Head of caudate nucleus (tissue), 42 donors: ENCODE data around the gene MIDN.

Source experiments
- DNase-seq, 42 donors: peaks; one replicate each; pipeline versions ENCODE4 v3.0.0 to v3.0.0-alpha.2; 2020 to 2021; ENCODE audit warnings: mixed read lengths in 7 of 42
- intact Hi-C: fragments of 100-400 bp; cut with DNase I; formaldehyde crosslinking; loops from one replicate; pipeline ENCODE4 v1.15.0; 2022

MIDN gene

DNA sequence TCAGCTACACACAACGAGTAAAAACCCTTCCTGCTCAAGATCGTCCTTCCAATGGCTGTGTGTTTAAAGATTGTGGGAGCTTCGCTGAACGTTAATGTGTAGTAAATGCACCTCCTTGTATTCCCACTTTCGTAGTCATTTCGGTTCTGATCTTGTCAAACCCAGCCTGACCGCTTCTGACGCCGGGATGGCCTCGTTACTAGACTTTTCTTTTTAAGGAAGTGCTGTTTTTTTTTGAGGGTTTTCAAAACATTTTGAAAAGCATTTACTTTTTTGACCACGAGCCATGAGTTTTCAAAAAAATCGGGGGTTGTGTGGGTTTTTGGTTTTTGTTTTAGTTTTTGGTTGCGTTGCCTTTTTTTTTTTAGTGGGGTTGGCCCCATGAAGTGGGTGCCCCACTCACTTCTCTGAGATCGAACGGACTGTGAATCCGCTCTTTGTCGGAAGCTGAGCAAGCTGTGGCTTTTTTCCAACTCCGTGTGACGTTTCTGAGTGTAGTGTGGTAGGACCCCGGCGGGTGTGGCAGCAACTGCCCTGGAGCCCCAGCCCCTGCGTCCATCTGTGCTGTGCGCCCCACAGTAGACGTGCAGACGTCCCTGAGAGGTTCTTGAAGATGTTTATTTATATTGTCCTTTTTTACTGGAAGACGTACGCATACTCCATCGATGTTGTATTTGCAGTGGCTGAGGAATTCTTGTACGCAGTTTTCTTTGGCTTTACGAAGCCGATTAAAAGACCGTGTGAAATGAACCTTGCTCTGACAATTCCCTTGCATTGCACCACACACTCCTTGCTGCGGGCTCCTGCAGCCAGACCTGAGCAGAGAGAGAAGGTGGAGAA, 24.3 kb downstream of the MIDN start:
- intact Hi-C loops, result no loop called here
- DNase-seq, result peak in 6 of 42 donors; percentile 34 to 70 (median 54)

DNA sequence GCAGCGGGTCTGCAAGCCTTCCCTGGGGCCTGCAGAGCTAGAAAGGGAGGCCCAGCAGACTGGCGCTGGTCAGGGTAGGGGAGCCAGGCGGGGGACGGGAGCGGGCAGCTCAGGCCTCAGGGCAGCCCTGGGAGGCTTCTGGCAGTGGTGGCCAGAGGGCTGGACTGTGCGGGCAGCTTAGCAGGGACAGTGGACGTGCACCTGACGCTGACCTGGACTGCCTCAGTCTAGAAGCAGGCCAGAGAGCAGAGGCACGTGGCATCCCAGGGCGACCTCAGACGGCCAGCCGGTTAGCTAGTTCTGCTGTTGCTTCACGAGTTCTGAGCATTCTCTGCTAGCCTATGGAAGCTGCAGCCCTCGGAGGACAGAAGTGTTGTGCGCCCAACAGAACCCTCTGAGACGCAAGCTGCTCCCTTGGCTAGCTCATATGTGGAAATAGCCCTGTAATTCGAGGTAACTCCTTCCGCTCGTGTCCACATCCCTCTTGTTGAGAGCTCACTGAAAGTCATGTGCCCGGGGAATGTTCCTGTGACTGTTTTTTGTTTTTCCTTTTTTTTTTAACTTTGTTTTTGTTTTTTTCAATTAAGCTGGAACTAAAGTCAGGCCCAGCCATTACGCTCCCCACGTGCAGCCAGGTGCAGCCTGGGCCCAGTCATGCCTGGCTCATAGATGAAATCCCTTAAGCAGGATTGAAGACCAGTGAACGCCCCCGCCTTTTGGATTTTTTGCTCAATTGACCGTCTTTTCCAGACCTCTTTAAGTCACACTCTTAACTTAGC, 25.1 kb downstream of the MIDN start:
- DNase-seq, result no peak
- intact Hi-C loops, result no loop called here

DNA sequence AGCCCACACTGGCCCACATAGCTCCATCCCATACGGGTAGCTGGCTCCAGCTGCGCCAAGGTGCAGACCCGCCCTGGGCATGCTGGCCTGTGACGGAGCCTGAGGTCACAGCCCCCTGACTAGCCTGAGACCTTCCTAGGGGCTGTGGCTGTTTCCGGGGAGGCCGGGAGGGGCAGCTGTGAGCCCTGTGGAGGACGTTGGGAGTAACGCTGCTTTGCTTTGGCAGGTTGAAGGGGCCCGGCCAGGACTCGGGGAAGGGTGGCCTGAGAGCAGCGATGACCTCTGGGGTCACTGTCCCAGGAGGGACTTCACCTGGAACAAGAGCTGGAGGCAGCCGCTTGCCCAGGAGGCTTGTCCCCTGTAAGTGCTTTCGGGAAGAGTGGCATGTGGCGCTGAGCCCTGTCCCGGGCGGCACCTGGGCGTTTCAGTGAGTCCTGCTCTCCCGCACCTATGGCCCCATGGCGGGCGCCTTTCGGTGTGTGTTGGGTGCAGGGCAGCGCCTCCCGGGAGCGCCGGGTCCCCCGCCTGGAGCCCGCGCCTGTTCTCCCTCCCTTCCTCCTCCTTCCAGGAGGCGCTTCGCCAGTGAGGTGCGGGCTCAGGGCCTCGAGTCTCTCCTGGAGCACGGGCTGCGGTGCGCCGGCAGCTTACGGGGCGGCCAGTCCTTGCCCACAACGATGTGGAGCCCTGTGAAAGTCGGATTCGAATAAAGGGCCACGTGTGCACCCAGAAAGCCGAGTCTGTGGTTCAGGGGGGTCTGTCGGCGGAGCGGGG, 25.9 kb downstream of the MIDN start:
- intact Hi-C loops, result no loop called here
- no peak for DNase-seq

DNA sequence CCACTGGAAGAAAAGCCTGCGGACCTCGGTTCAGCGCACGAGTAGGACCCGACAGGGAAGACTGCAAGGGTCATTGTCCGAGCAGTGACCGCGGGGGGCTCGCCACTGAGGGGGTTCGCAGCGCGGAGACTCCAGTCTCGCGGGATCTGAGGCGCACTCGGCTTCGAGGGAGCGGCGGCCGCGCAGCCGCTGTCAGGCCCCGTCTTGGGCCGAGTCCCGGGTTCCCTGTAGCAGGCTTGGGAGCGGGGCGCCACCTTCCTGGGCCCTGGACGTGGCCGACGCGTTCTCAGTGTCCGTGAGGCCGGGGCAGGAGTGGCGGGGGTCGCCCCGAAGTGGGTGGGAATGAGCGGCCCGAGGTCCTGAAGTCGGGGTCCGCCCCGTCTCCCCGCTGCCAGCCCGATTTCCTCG, 26.5 kb downstream of the MIDN start:
- DNase-seq, result no peak
- intact Hi-C loops, result loop anchor here (5.0 kb wide), 1 partner anchor 87 kb away; no protein-coding TSS in a partner anchor

DNA sequence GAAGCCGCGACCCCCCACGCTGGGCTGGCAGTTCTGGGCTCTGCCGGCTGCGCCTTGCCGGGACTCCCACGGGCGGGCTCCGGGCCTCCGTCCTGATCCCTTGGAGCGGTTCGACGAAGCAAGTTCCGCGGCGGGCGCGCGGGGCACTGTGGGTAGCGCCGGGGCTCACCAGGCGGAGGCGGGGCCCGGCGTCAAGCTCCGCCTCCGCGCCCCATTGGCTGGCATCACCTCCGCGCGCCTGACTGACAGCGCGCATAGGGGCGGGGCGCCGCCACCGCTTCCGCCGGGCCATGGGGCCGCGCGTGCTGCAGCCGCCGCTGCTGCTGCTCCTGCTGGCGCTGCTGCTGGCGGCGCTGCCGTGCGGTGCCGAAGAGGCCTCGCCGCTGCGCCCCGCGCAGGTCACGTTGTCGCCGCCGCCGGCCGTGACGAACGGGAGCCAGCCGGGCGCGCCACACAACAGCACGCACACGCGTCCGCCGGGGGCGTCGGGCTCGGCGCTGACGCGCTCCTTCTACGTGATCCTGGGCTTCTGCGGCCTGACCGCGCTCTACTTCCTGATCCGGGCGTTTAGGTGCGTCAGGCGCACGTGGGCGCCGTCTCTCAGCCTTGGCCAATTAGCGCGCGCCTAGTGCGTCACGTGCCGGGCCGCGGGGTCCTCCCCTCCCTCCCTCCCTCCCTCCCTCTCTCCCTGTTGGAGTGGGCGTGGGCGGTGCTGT, 27.0 kb downstream of the MIDN start, which contains the start of gene FAM174C:
FAM174C (plus strand) TSS at position 271 of the 716 bp plus-strand sequence; CDS start at position 291, 20 bp downstream.
- intact Hi-C loops, result loop anchor here (5.0 kb wide), 1 partner anchor 87 kb away; no protein-coding TSS in a partner anchor
- DNase-seq, result peak; percentile 92 to 100 (median 97)

DNA sequence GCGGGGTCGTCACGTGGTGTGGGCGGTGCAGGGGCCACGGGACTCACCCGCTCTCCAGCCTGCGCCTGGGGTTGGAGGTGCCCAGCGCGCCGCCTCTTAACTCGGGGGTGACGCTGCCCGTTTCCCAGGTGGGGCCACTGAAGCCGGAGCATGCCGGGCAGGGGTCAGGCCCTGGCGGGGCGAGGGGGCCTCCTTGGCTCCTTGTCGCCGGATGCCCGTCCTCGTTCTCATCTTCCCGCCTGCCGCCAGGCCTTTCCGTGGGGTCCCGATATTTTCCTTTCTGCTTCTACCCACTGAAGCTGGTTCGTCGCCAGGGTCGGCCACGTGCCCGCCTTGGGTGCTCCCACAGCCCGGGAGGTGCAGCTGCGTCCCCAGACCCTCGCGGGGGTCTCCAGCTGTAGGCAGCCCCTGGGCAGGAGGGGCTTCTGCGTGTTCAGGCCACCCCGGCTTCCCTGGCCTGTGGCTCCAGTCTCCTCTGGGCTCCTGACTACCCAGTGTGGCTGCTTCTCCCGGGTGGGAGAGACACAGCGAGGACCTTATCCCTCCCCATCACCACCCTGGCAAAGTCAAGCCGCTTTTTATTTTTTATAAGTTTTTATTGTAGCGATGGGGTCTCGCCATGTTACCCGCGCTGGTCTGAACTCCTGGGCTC, 27.7 kb downstream of the MIDN start:
- intact Hi-C loops, result loop anchor here (5.0 kb wide), 1 partner anchor 86 kb away; no protein-coding TSS in a partner anchor
- peak in 2 of 42 donors; percentile 24 to 42 for DNase-seq

DNA sequence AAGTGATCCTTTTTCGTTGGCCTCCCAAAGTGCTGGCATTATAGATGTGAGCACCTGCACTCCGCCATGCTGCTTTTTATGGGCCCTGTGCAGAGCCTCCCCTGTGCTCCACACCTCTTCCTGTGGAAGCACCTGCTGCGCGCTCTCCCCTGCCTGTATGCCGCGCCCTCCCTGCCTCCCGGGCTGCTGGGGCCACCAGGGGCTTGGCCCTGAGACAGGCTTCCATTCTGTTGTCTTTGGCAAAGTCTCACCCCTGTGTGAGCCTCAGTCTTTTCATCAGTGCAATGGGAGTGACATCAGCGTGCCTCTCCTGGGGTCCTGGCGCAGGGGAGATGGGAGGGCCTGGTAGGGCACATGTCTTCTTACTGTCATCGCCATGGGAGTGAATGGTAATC, 28.2 kb downstream of the MIDN start:
- intact Hi-C loops, result loop anchor here (5.0 kb wide), 1 partner anchor 86 kb away; no protein-coding TSS in a partner anchor

DNA sequence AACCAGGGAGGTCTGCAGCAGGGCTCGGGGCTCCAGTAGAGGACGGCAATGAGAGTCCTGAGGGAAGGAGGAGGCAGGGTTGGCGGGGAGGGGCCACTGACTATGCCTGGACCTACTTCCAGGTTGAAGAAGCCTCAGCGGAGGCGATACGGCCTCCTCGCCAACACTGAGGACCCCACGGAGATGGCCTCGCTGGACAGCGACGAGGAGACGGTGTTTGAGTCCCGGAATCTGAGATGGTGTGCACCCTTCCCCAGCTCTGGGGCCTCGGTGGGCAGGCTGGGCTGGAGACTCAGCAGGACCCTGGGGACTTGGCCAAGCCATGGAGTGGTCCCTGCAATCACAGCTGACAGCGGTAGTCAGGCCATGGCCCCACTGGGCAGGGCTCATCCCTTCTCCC, 28.7 kb downstream of the MIDN start:
- intact Hi-C loops, result loop anchor here (5.0 kb wide), 1 partner anchor 85 kb away; no protein-coding TSS in a partner anchor
- no peak for DNase-seq

More for the DNA sequence above, 28.2 kb downstream of the MIDN start:
- DNase-seq, result no peak

DNA sequence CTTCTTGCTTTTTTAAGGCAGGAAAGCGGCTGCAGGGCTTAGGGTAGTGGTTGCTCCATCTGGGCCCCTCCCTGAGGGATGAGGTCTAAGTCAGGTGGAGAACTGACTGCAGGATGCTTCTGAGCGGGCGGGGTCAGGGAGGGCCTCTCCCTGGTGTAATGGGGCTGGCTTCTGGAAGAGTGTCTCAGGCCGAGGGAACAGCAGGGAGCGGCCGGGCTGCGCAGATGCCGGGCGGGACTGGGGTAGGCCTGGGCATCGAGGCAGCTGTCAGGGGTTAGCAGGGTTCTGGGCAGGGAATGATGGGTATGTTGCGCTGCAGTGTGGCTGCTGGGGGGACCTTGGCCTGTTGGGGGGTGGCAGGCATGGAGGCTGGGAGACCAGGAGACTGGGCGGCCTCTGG, 29.7 kb downstream of the MIDN start:
- DNase-seq, result no peak
- intact Hi-C loops, result loop anchor here (5.0 kb wide), 1 partner anchor 84 kb away; no protein-coding TSS in a partner anchor

DNA sequence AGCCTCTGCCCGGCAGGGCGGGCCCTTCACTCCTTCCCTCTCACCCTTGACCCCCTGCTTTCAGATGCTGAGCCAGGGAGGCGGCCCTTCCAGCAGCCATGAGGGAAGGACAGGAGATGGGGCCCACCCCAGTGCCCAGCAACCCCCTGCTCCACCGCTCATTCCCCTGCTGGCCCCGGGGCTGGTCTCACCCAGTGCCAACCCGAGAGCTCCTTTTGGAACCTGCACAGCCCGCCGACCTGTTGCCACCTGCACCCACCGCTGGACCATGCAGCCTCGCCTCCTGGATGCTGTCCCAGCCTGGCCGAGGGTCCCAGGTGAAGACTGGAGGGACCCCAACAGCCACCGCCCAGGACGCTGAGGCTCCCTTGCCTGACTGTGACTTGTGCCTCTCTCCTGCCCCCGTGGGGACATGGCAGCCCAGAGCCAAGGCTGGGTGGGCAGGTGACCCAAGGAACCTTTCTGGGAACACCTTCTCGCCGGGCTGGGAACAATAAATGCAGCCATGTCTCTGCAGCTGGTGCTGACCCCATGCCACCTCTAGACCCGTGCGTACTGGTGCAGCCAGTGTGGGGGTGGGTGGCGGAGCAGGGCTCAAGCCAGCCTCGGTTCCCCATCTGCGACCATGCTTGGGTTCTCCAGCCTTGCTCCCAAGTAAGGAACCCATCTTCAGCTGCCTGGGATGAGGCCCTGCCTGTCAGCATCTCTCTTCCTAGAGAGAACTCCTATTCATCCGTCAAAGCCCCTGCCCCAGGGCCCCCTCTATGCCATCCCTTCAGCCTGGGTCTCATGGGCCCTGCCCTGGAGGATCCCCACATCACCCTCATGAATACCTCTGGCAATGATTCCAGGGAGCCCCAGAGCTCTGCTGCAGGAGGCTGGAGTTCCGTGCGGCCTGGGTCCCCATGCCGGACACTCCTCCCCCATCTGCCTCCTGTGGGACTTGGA, 30.6 kb downstream of the MIDN start:
- intact Hi-C loops, result loop anchor here (5.0 kb wide), 1 partner anchor 83 kb away; no protein-coding TSS in a partner anchor
- DNase-seq, result no peak

DNA sequence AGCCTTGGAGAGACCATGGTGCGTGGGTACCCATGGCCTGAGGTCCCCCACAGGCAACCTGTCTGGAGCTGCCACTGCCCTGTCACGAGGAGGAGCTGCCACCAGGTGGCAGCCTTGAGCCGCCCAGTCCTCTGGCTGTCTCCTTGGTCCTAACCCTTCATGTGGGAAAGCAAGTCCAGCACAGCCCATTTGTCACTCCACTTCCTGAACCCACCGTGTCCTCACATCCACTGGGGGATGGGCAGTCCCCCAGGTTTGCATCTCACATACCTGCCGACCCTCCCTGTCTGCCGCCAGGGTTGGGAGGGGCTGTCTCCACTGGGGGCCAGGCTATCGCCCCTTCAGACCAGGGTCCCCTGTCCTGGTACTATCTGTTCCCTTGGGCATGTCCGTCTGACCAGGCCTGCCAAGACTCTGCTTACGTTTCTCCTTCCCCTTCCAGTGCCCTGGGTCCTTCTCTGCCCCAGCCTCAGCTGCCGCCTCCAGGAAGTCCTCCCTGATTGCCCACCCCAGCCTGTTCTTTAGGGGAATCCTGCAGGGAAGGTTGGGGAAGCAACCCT, 31.5 kb downstream of the MIDN start:
- intact Hi-C loops, result loop anchor here (5.0 kb wide), 1 partner anchor 82 kb away; no protein-coding TSS in a partner anchor
- DNase-seq, result peak; percentile 66 to 94 (median 88)

DNA sequence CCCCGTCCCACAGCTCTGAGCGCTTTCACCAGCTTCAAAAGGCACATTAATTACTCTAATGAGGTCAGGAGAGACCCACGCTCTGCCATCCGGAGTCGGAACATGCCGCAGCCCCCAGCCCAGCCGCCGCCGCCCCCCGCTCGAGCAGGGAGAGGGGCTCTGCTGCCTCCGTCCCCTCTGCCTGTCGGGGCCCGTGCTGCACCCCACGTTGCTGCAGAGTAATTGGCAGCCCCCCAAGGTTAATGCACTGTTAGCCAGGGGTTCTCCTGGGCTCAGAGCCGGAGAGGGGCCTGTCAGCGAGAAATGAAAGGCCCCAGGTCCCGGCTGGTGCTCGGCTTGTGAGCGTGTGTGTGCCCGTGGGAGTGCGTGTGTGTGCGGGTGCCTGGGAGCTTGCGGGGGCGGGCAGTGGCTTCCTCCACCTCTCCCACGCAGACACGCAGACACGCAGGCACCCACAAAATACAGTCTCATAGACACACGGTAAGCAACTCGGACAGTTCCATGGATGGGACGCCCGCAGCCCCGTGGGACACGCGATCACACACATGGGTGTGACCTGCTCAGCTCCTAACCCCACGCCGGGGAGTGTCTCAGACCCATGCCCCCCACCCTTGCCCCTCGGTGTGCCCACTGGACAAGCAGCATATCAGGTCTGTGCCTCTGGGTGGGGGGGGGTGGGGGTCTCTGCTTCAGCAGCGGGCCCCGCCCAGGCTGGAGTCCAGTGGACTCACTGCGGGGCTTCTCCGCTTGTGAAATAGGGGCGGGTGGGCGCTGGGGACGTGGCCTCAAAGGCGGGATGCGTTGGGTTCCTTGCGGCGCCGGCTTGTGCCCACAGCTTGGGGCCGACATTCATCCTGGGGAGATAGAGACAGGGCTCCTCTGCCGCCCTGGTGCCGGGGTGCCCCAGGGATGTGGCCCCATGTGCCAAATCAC, 32.5 kb downstream of the MIDN start:
- intact Hi-C loops, result no loop called here
- DNase-seq, result no peak

DNA sequence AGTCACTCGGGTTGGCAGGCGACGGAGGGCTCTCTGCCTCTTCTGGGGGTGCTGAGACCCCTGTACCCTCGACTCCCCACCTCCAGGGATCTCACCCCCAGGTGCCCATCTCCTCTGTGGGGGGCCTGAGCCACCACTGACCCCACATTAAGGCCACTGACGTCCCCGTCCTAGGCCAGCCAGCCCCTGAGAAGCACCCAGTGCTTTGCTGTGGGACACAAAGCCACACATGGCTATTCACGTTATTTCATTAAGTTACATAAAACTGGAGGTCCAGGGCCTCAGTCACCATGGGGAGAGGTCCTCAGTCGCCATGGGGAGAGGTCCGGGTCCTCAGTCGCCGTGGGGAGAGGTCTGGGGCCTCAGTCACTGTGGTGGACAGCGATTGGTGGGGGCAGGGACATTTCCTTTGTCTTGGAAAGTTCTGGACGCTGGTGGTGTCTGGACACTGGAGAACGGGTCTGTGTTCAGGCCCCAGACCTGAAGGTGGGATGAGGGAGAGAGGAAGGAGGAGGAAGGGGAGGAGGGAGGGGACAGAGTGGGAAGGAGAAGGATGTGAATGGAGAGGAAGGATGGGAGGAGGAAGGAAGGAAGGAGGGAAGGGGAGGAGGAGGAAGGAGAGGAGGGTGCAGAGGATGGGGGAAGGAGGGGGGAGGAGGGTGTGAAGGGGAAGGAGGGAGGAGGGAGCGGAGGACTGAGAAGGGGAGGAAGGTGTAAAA, 33.3 kb downstream of the MIDN start:
- no peak for DNase-seq
- intact Hi-C loops, result no loop called here

DNA sequence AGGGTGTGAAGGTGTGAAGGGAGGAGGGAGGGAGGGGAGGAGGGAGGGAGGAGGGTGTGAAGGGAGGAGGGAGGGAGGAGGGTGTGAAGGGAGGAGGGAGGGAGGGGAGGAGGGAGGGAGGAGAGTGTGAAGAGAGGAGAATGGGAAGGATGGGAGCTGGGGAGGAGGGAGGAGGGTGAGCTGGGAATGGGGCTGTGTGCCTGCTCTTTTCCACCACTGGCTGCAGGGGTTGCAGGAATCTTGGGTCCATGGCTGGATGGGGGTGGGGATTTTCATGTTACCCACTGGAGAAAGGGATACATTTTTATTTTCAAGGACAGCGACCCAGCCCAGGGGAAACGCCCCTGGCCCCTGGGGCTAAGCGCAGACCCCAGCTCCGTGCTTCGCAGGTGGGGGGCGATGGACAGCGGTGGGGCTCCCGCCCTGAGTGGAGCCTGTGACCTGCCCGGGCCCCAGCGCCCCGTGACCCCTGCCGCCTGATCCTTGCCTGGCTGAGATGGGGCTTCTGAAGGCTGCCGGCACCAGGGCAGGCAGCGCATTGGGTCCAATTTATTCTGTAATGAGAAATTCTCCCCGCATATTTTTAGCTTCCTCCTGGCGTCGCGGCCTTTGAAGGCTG, 34.3 kb downstream of the MIDN start:
- DNase-seq, result no peak

More for the DNA sequence above, 34.3 kb downstream of the MIDN start:
- intact Hi-C loops, result no loop called here
